GM12878 (cell line): ENCODE results near the gene CALY. TPM values are rescaled to one million over a fixed set of nuclear protein-coding genes. Genes with fewer than 3 reads are reported as not detected.

Experiments used
- ATAC-seq: fragments of 200-7000 bp; cut with Tn5 transposase; 3 replicates; pipeline ENCODE4 v1.9.1; 2020; ENCODE audit warnings: mild to moderate bottlenecking, moderate library complexity
- BruUV-seq: library from RNA; stranded (reverse); fragments of 400-500 nt; replicated peaks from 2 replicates; lab custom pipeline; 2021; lab: Mats Ljungman, UMichigan
- CTCF ChIA-PET: fragments of 300-600 bp; sonication (Branson Sonifier 250); formaldehyde crosslinking; extraction: SDS; loops from one replicate; lab custom pipeline; 2021; ENCODE audit warnings: inconsistent platforms; lab: Yijun Ruan, JAX
- POLR2A ChIA-PET: fragments of 350-600 bp; formaldehyde crosslinking; extraction: SDS; loops from one replicate; lab custom pipeline; 2021; ENCODE audit warnings: inconsistent platforms; lab: Charles Lee
- RAD21 ChIA-PET: fragments of 300-600 bp; sonication (Branson Sonifier 250); formaldehyde crosslinking; loops from one replicate; lab custom pipeline; 2023; ENCODE audit warnings: antibody characterized with exemption; ENCODE audit not compliant: unreplicated experiment; lab: Charles Lee
- SMC1A ChIA-PET: fragments of 300-600 bp; sonication (Branson Sonifier 250); formaldehyde crosslinking; loops from one replicate; lab custom pipeline; 2023; ENCODE audit not compliant: unreplicated experiment, uncharacterized antibody; lab: Charles Lee
- DNase-seq: peaks from one replicate; pipeline ENCODE4 v3.0.0-alpha.2; 2011; ENCODE audit warnings: low read depth, low spot score
- FAIRE-seq: peaks from 3 replicates; lab custom pipeline; 2011; peaks lifted over from hg19 to GRCh38; lab: Jason Lieb, UNC
- H2AFZ ChIP-seq: 2 replicates; pipeline ENCODE4 v1.6.0; 2011; ENCODE audit warnings: low read depth, low read length, control low read depth; ENCODE audit not compliant: control insufficient read depth
- H3K27ac ChIP-seq: 2 replicates; pipeline ENCODE4 v1.5.1; 2011; ENCODE audit warnings: control low read depth; ENCODE audit not compliant: control insufficient read depth, insufficient read depth
- H3K27me3 ChIP-seq, 2 experiments: replicated peaks in 1 of 2; 2 replicates each; pipeline versions ENCODE4 v1.6.0 to v1.6.1; 2011; ENCODE audit warnings: low read length in 1 of 2; ENCODE audit not compliant: control insufficient read depth in 2 of 2, insufficient read depth in 2 of 2
- H3K36me3 ChIP-seq, 2 experiments: 2 replicates each; pipeline ENCODE4 v1.5.1; 2011; ENCODE audit warnings: low read length in 1 of 2; ENCODE audit not compliant: control insufficient read depth in 2 of 2, insufficient read depth in 2 of 2
- H3K4me1 ChIP-seq: 2 replicates; pipeline ENCODE4 v1.6.1; 2011; ENCODE audit warnings: mild to moderate bottlenecking, low read length, moderate library complexity, mixed read lengths; ENCODE audit not compliant: control insufficient read depth, insufficient read depth
- H3K4me2 ChIP-seq: 2 replicates; pipeline ENCODE4 v1.6.0; 2011; ENCODE audit warnings: control low read depth; ENCODE audit not compliant: control insufficient read depth, insufficient read depth
- H3K4me3 ChIP-seq: fragments of 200-600 bp; sonication (generic); 2 replicates; pipeline ENCODE4 v1.5.1; 2016
- H3K79me2 ChIP-seq: 2 replicates; pipeline ENCODE4 v1.6.0; 2011; ENCODE audit warnings: low read length; ENCODE audit not compliant: control insufficient read depth, insufficient read depth
- H3K9ac ChIP-seq: 2 replicates; pipeline ENCODE4 v1.8.0; 2011; ENCODE audit warnings: low read length, control low read depth, mixed read lengths; ENCODE audit not compliant: control insufficient read depth, insufficient read depth
- H3K9me3 ChIP-seq: replicated peaks from 3 replicates; pipeline ENCODE4 v1.5.1; 2011; ENCODE audit warnings: mild to moderate bottlenecking, low read length; ENCODE audit not compliant: control insufficient read depth, insufficient read depth
- H4K20me1 ChIP-seq: 2 replicates; pipeline ENCODE4 v1.6.0; 2011; ENCODE audit not compliant: control insufficient read depth, insufficient read depth
- IRF4 ChIP-seq: IDR thresholded peaks from 2 replicates; pipeline ENCODE4 v1.6.1; 2011; ENCODE audit warnings: low read depth, low read length
- LARP7 ChIP-seq: fragments of 450-650 bp; IDR thresholded peaks from 2 replicates; pipeline ENCODE4 v1.6.1; 2017; ENCODE audit warnings: mild to moderate bottlenecking
- MAX ChIP-seq: IDR thresholded peaks from 2 replicates; pipeline ENCODE4 v1.6.1; 2012; ENCODE audit warnings: low read depth, low read length, improper control_type of control experiment
- SIN3A ChIP-seq: IDR thresholded peaks from 2 replicates; pipeline ENCODE4 v1.6.1; 2012; ENCODE audit warnings: low read depth, low read length, improper control_type of control experiment
- WGBS: methylation state at CpG from one replicate; pipeline ENCODE4 v1.1.6; 2016; ENCODE audit warnings: low lambda C conversion rate; ENCODE audit not compliant: insufficient replicate concordance, insufficient coverage; ENCODE audit errors: missing lambda C conversion rate; 5-methylcytosine and 5-hydroxymethylcytosine counted together
- in situ Hi-C: fragments of 300-500 bp; cut with MboI; formaldehyde crosslinking; loops from 9 replicates; pipeline ENCODE4 v1.14.3; 2018; ENCODE audit warnings: mixed read lengths
- intact Hi-C: fragments of 100-400 bp; cut with micrococcal nuclease; formaldehyde crosslinking; loops from one replicate; pipeline ENCODE4 v1.14.2; 2022; ENCODE audit not compliant: unreplicated experiment
- polyA plus RNA-seq, 11 experiments: library from polyadenylated mRNA; depleted of rRNA in 4 of 11; unstranded in 6 of 11; stranded (reverse) in 5 of 11; fragments of >200 nt; fragmentation: Nextera tagmentation in 4 of 11; fragmentation: Illumina TruSeq in 1 of 11; extraction: Ambion mirVana in 4 of 11; extraction: Trizol in 1 of 11; gene quantifications; 1 replicate in 1 of 11; 2 replicates in 10 of 11; pipeline versions ENCODE4 v1.2.1 to v1.2.3, GENCODE V29; 2011 to 2016; ENCODE audit warnings: inconsistent platforms in 2 of 11, missing spikeins in 2 of 11, low read depth in 1 of 11
- total RNA-seq, 4 experiments: library from RNA; depleted of rRNA in 3 of 4; stranded (reverse); fragments of >200 nt in 3 of 4; fragmentation: Illumina TruSeq in 1 of 4; extraction: Trizol in 1 of 4; gene quantifications; 2 replicates each; pipeline versions ENCODE4 v1.2.1 to v1.2.3, GENCODE V29; 2013 to 2021
- TF ChIP-seq, protein P1 (sequence below): fragments of 450-650 bp; formaldehyde crosslinking; IDR thresholded peaks from 2 replicates; pipeline ENCODE4 v1.4.0; 2020; ENCODE audit warnings: mild to moderate bottlenecking, moderate library complexity

The CALY gene
- total and polyA plus RNA-seq, 10 of the 15 experiments (the other 5 are each of a cell fraction or from before 2014, with no cell fraction given), result 0.07 TPM; not detected in 9

GRCh38 chr10:133297504-133297903 is 39.2 kb downstream of the CALY start:
- WGBS, result 97% methylated on average over 10 of the region's 10 CpGs
- in situ Hi-C loops (no loop called here), intact Hi-C loops (no loop called here)
- no peak overlapping the region for H3K4me2 ChIP-seq
- RAD21 ChIA-PET, result no interaction called here
- no peaks in the 10 kb centered on the region for H4K20me1 ChIP-seq
- SMC1A ChIA-PET, result no interaction called here
- H3K9ac ChIP-seq, result no peak overlapping the region
- H3K36me3 ChIP-seq, result peaks cover 33 to 39% of the 10 kb centered on the region in 2 experiments
- DNase-seq (no peak), FAIRE-seq (no peak), ATAC-seq (no peak)
- CTCF ChIA-PET, result no interaction called here
- H3K4me3 ChIP-seq, result no peak overlapping the region
- no peak for TF ChIP-seq LARP7
- TF ChIP-seq, protein P1, sequence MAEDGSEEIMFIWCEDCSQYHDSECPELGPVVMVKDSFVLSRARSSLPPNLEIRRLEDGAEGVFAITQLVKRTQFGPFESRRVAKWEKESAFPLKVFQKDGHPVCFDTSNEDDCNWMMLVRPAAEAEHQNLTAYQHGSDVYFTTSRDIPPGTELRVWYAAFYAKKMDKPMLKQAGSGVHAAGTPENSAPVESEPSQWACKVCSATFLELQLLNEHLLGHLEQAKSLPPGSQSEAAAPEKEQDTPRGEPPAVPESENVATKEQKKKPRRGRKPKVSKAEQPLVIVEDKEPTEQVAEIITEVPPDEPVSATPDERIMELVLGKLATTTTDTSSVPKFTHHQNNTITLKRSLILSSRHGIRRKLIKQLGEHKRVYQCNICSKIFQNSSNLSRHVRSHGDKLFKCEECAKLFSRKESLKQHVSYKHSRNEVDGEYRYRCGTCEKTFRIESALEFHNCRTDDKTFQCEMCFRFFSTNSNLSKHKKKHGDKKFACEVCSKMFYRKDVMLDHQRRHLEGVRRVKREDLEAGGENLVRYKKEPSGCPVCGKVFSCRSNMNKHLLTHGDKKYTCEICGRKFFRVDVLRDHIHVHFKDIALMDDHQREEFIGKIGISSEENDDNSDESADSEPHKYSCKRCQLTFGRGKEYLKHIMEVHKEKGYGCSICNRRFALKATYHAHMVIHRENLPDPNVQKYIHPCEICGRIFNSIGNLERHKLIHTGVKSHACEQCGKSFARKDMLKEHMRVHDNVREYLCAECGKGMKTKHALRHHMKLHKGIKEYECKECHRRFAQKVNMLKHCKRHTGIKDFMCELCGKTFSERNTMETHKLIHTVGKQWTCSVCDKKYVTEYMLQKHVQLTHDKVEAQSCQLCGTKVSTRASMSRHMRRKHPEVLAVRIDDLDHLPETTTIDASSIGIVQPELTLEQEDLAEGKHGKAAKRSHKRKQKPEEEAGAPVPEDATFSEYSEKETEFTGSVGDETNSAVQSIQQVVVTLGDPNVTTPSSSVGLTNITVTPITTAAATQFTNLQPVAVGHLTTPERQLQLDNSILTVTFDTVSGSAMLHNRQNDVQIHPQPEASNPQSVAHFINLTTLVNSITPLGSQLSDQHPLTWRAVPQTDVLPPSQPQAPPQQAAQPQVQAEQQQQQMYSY (CRISPR knock-in tag), result no peak
- no peak for TF ChIP-seq SIN3A
- no peak for TF ChIP-seq IRF4
- TF ChIP-seq MAX, result no peak
- no peaks in the 10 kb centered on the region for H3K4me1 ChIP-seq
- H3K9me3 ChIP-seq, result no peaks in the 10 kb centered on the region
- H3K27ac ChIP-seq, result no peak overlapping the region
- H3K79me2 ChIP-seq, result no peaks in the 10 kb centered on the region
- no peak overlapping the region for H2AFZ ChIP-seq
- H3K27me3 ChIP-seq, result no peaks in the 10 kb centered on the region
- POLR2A ChIA-PET, result no interaction called here
- BruUV-seq, result no TSS peak
